Left hindlimb (tissue), 1 donor: Measurements from ENCODE around the gene TESK1.
"Not testable (repeated sequence)": the region's sequence is repeated elsewhere in the genome, so short reads cannot be mapped to it uniquely, and the experiment has no call there.

Source experiments
- DNase-seq: peaks from one replicate; pipeline ENCODE4 v3.0.0-alpha.2; 2018

Gene TESK1

GRCh38 chr9:35579659-35580227, 25.3 kb upstream of the TESK1 start:
- not testable (repeated sequence) for DNase-seq

- not testable (repeated sequence) for DNase-seq
Observed at GRCh38 chr9:35583521-35583920, 21.5 kb upstream of the TESK1 start.

- not testable (repeated sequence) for DNase-seq
Observed at GRCh38 chr9:35584681-35585080, 20.4 kb upstream of the TESK1 start.

GRCh38 chr9:35588506-35588905, 16.6 kb upstream of the TESK1 start:
- DNase-seq: not testable (repeated sequence)

- DNase-seq: no peak
Observed at GRCh38 chr9:35593581-35593980, 11.5 kb upstream of the TESK1 start.

GRCh38 chr9:35594471-35594870, 10.6 kb upstream of the TESK1 start:
- no peak for DNase-seq

GRCh38 chr9:35596907-35597306, 8.2 kb upstream of the TESK1 start:
- not testable (repeated sequence) for DNase-seq

- DNase-seq: no peak
Observed at GRCh38 chr9:35598866-35599590, 6.0 kb upstream of the TESK1 start.

GRCh38 chr9:35599763-35600604, 5.1 kb upstream of the TESK1 start:
- no peak for DNase-seq

GRCh38 chr9:35603506-35603985, 1.5 kb upstream of the TESK1 start:
- peak; percentile 73 for DNase-seq

GRCh38 chr9:35603986-35604577, 980 bp upstream of the TESK1 start:
- peak; percentile 100 for DNase-seq

GRCh38 chr9:35605351-35606137, 482 bp downstream of the TESK1 start:
- peak; percentile 50 for DNase-seq

GRCh38 chr9:35606138-35606504, 1.1 kb downstream of the TESK1 start:
- DNase-seq: no peak

- DNase-seq: no peak
Observed at GRCh38 chr9:35606726-35607125, 1.7 kb downstream of the TESK1 start.

GRCh38 chr9:35608221-35608620, 3.2 kb downstream of the TESK1 start:
- no peak for DNase-seq

GRCh38 chr9:35609001-35609819, 4.1 kb downstream of the TESK1 start:
- DNase-seq: peak; percentile 75

GRCh38 chr9:35609820-35610163, 4.7 kb downstream of the TESK1 start:
- no peak for DNase-seq

GRCh38 chr9:35611230-35611797, 6.3 kb downstream of the TESK1 start:
- no peak for DNase-seq

GRCh38 chr9:35612066-35612465, 7.0 kb downstream of the TESK1 start:
- not testable (repeated sequence) for DNase-seq

- no peak for DNase-seq
Observed at GRCh38 chr9:35612843-35613242, 7.8 kb downstream of the TESK1 start.

GRCh38 chr9:35615981-35616680, 11.1 kb downstream of the TESK1 start:
- no peak for DNase-seq
